Measurements from ENCODE around the gene C1QL1.

DNA sequence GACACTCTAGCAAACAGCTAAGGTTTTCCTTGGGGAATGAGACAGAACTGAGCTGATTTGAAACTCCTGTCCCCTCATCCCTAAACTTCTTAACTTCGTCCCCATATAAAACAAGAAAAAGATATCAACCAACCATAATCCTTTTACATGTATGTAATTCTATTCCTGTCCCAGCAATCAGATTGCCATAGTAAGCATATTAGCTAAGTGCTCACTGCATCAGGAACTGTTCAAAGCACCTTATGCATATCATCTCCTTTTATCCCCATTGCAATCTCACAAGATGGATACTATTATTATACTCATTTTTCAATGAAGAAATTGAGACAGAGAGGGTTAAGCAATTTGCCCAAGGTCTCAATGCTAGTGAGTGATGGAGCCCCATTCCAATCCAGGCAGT lies 27.3 kb downstream of the C1QL1 start:
- TF ChIP-seq CTCF (IDR thresholded peaks at IDR 0.05; ENCODE audit: low read length) (no peak), EZH2 (IDR thresholded peaks at IDR 0.05; ENCODE audit: borderline replicate concordance, low read length) (no peak)

Data from OCI-LY1 (cell line).